Tibial nerve (tissue), 4 donors: Measurements from ENCODE around the gene PCDH9. TPM values are rescaled to one million over a fixed set of nuclear protein-coding genes. Genes with fewer than 3 reads are reported as not detected.

ENCODE experiments used
- DNase-seq, 2 donors: peaks; one replicate each; pipeline ENCODE4 v3.0.0-alpha.2; 2019; ENCODE audit warnings: low spot score in 2 of 2
- H3K27ac ChIP-seq, 4 donors: fragments of 200-600 bp; sonication (generic) in 3 of 4; one replicate each; pipeline ENCODE4 v1.5.1; 2017 to 2019; ENCODE audit warnings: mild to moderate bottlenecking in 1 of 4
- H3K27me3 ChIP-seq, 2 donors: fragments of 200-600 bp; sonication (generic) in 1 of 2; one replicate each; pipeline versions ENCODE4 v1.5.1 to v1.6.0; 2017 to 2019
- H3K36me3 ChIP-seq, 3 donors: fragments of 200-600 bp; sonication (generic); one replicate each; pipeline ENCODE4 v1.5.1; 2018 to 2019
- H3K4me1 ChIP-seq, 4 donors: fragments of 200-600 bp; sonication (generic) in 3 of 4; one replicate each; pipeline ENCODE4 v1.5.1; 2017 to 2019
- H3K4me3 ChIP-seq, 4 donors: fragments of 200-600 bp; sonication (generic) in 3 of 4; one replicate each; pipeline ENCODE4 v1.5.1; 2017 to 2019; ENCODE audit warnings: mild to moderate bottlenecking in 1 of 4, moderate library complexity in 1 of 4
- H3K9me3 ChIP-seq, 4 donors: fragments of 200-600 bp; sonication (generic) in 3 of 4; one replicate each; pipeline ENCODE4 v1.5.1; 2017 to 2019
- EP300 ChIP-seq, 2 donors: sonication (generic); formaldehyde crosslinking; IDR thresholded peaks; one replicate each; pipeline ENCODE4 v1.6.1; 2017; ENCODE audit warnings: antibody characterized with exemption in 2 of 2, mild to moderate bottlenecking in 1 of 2
- POLR2A ChIP-seq, 2 donors: fragments of 450-650 bp; IDR thresholded peaks; one replicate each; pipeline ENCODE4 v1.6.1; 2017; ENCODE audit warnings: antibody characterized with exemption in 2 of 2, mild to moderate bottlenecking in 2 of 2, moderate library complexity in 2 of 2
- WGBS, 2 donors: methylation state at CpG; one replicate each; pipeline ENCODE4 v1.1.5; 2018; 5-methylcytosine and 5-hydroxymethylcytosine counted together
- total RNA-seq, 4 donors: library from RNA; depleted of rRNA; stranded (reverse); fragments of >200 nt; gene quantifications; one replicate each; pipeline ENCODE4 v1.1.0, GENCODE V29; 2016
- TF ChIP-seq, protein P1 (sequence below), 5 experiments: fragments of 200-600 bp in 3 of 5; fragments of 450-650 bp in 2 of 5; sonication (generic) in 3 of 5; IDR thresholded peaks; one replicate each; pipeline ENCODE4 v1.5.1; 2016 to 2019; ENCODE audit warnings: antibody characterized with exemption in 5 of 5, mild to moderate bottlenecking in 3 of 5, moderate library complexity in 2 of 5

The PCDH9 gene
- total RNA-seq, 4 donors from 2014 or later = 11.8 to 28.6 (median 14.4) TPM

DNA sequence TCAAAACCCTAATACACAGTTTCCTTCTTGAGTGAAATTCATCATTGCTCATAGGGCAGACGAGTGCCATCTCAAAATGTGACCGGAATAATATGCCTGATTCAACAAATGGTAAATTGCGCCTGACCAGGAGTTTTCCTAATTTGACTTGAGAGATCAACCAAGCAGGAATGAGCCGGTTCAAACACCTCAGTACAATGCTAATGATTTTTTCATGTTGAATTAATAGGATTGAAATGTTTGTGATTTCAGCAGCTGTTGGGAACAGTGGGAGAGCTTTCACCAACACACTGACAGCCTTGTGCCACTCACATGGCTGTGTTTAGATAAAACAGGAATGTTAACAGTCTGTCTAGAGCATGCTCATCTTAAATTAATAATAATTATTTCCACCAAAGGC is 484.8 kb downstream of the PCDH9 start:
- no peak for TF ChIP-seq POLR2A (IDR thresholded peaks at IDR 0.05)
- no peak for TF ChIP-seq EP300 (IDR thresholded peaks at IDR 0.05)
- TF ChIP-seq, protein P1, sequence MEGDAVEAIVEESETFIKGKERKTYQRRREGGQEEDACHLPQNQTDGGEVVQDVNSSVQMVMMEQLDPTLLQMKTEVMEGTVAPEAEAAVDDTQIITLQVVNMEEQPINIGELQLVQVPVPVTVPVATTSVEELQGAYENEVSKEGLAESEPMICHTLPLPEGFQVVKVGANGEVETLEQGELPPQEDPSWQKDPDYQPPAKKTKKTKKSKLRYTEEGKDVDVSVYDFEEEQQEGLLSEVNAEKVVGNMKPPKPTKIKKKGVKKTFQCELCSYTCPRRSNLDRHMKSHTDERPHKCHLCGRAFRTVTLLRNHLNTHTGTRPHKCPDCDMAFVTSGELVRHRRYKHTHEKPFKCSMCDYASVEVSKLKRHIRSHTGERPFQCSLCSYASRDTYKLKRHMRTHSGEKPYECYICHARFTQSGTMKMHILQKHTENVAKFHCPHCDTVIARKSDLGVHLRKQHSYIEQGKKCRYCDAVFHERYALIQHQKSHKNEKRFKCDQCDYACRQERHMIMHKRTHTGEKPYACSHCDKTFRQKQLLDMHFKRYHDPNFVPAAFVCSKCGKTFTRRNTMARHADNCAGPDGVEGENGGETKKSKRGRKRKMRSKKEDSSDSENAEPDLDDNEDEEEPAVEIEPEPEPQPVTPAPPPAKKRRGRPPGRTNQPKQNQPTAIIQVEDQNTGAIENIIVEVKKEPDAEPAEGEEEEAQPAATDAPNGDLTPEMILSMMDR (IDR thresholded peaks at IDR 0.05) = no peak
- H3K36me3 ChIP-seq = no peaks in the 10 kb centered on the region
- DNase-seq = no peak
- no peaks in the 10 kb centered on the region for H3K4me1 ChIP-seq
- WGBS, 2 donors = 84 to 89% methylated on average over 4 of the region's 4 CpGs
- no peak overlapping the region for H3K27ac ChIP-seq
- no peaks in the 10 kb centered on the region for H3K27me3 ChIP-seq
- peaks cover 0 to 5% (median 0%) of the 10 kb centered on the region in 4 donors for H3K9me3 ChIP-seq
- no peak overlapping the region for H3K4me3 ChIP-seq

DNA sequence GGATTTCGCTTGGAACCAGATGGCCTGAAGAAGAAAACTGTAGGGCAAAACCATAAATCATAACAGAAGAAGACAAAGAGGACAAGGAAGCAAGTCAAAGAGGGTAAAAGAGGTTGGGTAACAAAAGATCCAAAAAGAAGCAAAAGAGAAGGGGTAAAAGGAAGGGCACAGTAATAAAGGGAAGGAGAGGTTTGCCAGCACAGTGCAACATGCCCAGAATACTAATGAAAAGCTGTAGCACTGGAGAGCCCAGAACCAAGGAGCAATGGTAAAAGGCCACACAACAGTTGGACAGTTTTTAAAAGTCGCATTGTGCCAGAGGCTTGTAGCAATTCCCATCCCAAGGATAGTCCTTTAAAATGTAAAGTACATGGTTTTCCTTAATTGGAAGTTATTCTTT is 506.6 kb downstream of the PCDH9 start:
- no peak overlapping the region for H3K27ac ChIP-seq
- no peak for DNase-seq
- no peaks in the 10 kb centered on the region for H3K27me3 ChIP-seq
- H3K4me1 ChIP-seq = no peaks in the 10 kb centered on the region
- WGBS, 2 donors = 51 to 55% methylated on average over 2 of the region's 2 CpGs
- no peak overlapping the region for H3K4me3 ChIP-seq
- H3K9me3 ChIP-seq = no peaks in the 10 kb centered on the region
- TF ChIP-seq, protein P1 (IDR thresholded peaks at IDR 0.05) = no peak
- TF ChIP-seq POLR2A (IDR thresholded peaks at IDR 0.05) (no peak), EP300 (IDR thresholded peaks at IDR 0.05) (no peak)
- no peaks in the 10 kb centered on the region for H3K36me3 ChIP-seq

DNA sequence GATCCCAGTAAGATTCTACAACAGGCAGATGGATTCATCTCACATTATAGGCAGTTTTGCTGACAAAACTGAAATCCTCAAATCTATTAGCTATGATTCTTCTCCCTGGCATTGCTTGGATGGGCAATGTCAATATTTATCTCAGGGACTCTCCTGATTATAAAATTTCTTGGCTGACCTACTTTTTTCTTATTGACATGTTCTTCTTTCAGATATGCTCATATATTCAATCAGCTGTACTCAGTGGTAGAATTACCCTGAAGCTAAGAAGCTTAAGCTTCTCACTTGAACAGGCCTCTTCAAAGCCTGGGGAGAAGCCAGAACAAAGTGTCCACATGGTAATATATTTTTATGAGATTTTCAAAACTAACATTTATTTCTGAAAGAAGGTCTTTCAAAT is 513.6 kb downstream of the PCDH9 start:
- Histone ChIP-seq H3K4me1 (no peaks in the 10 kb centered on the region), H3K4me3 (no peak overlapping the region), H3K27me3 (no peaks in the 10 kb centered on the region), H3K27ac (no peak overlapping the region), H3K36me3 (no peaks in the 10 kb centered on the region), H3K9me3 (no peaks in the 10 kb centered on the region)
- DNase-seq = no peak
- TF ChIP-seq EP300 (IDR thresholded peaks at IDR 0.05) = no peak
- TF ChIP-seq, protein P1 (IDR thresholded peaks at IDR 0.05) = no peak
- TF ChIP-seq POLR2A (IDR thresholded peaks at IDR 0.05) = no peak

DNA sequence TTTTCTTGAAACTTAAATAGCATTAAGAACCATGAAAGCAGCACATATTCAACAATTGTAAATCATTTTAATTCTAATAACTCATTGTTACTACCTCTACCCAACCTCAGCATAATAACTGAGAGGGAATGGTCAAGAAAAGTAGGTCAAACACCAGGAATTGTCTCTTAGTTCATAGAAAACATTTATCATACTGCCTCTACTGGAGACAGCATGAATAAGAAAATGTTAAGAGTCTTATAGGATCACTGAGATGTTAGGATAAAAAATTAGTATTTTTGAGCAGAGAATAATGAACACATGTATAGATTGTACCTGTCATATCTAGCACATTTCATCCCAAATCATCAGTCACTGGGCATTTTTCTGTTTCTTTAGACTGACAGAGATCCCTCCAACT is 515.3 kb downstream of the PCDH9 start:
- no peaks in the 10 kb centered on the region for H3K9me3 ChIP-seq
- no peak for DNase-seq
- H3K27ac ChIP-seq = no peak overlapping the region
- no peaks in the 10 kb centered on the region for H3K27me3 ChIP-seq
- H3K4me3 ChIP-seq = no peak overlapping the region
- H3K36me3 ChIP-seq = no peaks in the 10 kb centered on the region
- TF ChIP-seq EP300 (IDR thresholded peaks at IDR 0.05) = no peak
- TF ChIP-seq POLR2A (IDR thresholded peaks at IDR 0.05) = no peak
- TF ChIP-seq, protein P1 (IDR thresholded peaks at IDR 0.05) = no peak
- no peaks in the 10 kb centered on the region for H3K4me1 ChIP-seq

DNA sequence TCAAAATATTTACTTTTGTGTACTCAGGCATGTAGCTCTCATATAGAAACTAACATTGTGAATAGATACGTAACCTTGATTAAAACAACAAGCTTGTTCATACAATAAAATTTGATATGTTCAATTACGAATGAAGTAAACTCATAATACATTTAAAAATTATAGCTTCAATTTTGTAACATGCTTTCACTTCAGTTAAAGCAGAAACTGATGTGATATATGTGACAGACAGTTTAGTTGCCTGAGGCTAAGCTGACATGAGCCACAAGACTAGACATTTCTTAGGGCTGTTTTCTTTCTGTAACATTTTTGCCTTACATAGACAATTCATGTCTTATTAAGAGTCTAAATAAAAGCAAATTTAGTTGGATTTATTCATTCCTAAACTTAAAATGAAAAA is 526.0 kb downstream of the PCDH9 start:
- TF ChIP-seq, protein P1 (IDR thresholded peaks at IDR 0.05) = no peak
- TF ChIP-seq EP300 (IDR thresholded peaks at IDR 0.05) = no peak
- TF ChIP-seq POLR2A (IDR thresholded peaks at IDR 0.05) = no peak
- WGBS, 2 donors = 86 to 87% methylated on average over 2 of the region's 2 CpGs

More for the DNA sequence above, 526.0 kb downstream of the PCDH9 start:
- H3K4me3 ChIP-seq = no peak overlapping the region
- DNase-seq = no peak
- no peak overlapping the region for H3K27ac ChIP-seq
- no peaks in the 10 kb centered on the region for H3K36me3 ChIP-seq
- H3K4me1 ChIP-seq = peaks cover 0 to 5% (median 0%) of the 10 kb centered on the region in 4 donors
- no peaks in the 10 kb centered on the region for H3K27me3 ChIP-seq
- no peaks in the 10 kb centered on the region for H3K9me3 ChIP-seq
